GM21529 (cell line): ENCODE measurements around the gene MLH1.

ENCODE experiments used
- ATAC-seq: cut with Tn5 transposase; IDR thresholded peaks from one replicate; pipeline ENCODE4 v1.9.1; 2021; ENCODE audit not compliant: unreplicated experiment

The MLH1 gene

GRCh38 chr3:37087870-37088269 is 94.6 kb downstream of the MLH1 start:
- no peak for ATAC-seq

GRCh38 chr3:37092484-37092883 is 99.2 kb downstream of the MLH1 start:
- no peak for ATAC-seq

- no peak for ATAC-seq
These were observed 100.2 kb downstream of the MLH1 start for GRCh38 chr3:37093481-37093880.

- no peak for ATAC-seq
These were observed 101.3 kb downstream of the MLH1 start for GRCh38 chr3:37094636-37095035.

- no peak for ATAC-seq
These were observed 103.0 kb downstream of the MLH1 start for GRCh38 chr3:37096288-37096687.

GRCh38 chr3:37096975-37097374 is 103.7 kb downstream of the MLH1 start:
- no peak for ATAC-seq

GRCh38 chr3:37097776-37098175 is 104.5 kb downstream of the MLH1 start:
- no peak for ATAC-seq

GRCh38 chr3:37098884-37099283 is 105.6 kb downstream of the MLH1 start:
- ATAC-seq, result no peak

- ATAC-seq, result no peak
These were observed 106.2 kb downstream of the MLH1 start for GRCh38 chr3:37099469-37099868.

- no peak for ATAC-seq
These were observed 107.1 kb downstream of the MLH1 start for GRCh38 chr3:37100411-37100810.
